GM21423 (cell line): ENCODE results near the gene AFF1.

ENCODE experiments used
- ATAC-seq: cut with Tn5 transposase; IDR thresholded peaks from one replicate; pipeline ENCODE4 v1.9.1; 2021; ENCODE audit warnings: mild to moderate bottlenecking, moderate library complexity; ENCODE audit not compliant: unreplicated experiment

The AFF1 gene

GRCh38 chr4:86947501-86948120 lies 12.8 kb downstream of the AFF1 start:
- no peak for ATAC-seq

DNA sequence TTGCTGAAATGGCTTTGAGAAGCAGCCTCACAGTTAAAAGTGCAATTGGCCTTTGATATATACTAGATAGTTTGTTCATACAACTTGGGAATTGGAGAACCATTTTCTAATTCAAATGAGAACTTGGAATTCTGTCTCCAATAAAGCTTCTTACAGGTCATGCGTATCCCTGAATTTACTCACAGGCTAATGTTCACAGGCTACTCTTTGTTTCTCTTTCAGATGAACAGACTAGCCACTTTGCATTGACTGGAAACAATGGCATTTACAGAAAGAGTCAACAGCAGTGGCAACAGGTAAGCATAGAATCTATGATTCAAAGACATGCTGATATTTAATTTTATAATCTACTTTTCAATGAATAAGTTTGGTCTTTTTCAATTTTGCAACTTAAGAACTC lies 13.5 kb downstream of the AFF1 start:
- ATAC-seq, result no peak

GRCh38 chr4:86950831-86951525 lies 16.2 kb downstream of the AFF1 start:
- no peak for ATAC-seq

DNA sequence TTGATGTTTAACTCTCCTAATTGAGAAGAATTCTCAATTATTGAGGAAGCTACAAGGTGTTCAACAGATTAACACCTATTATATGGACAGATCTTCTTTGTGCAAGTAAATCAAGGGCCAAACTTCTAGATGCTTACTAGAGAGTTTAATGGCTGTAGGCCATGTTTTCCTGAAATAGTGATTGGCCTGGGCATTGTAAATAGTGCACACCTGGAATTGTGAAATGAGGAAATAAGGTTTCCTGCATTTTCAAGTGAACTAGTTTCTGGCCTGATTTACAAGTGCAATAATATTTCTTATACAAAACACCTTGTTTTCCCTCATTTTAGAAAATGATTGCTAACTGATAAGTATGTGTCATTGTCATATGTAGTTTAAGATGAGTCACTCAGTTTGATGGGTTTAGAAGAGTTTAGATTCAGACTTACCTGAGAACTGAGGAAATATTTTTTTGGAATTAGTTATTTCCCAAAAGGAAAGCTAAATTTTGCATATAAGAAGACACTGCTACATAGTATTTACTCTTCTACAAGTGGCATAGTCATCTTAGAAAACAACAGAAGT lies 21.2 kb downstream of the AFF1 start:
- no peak for ATAC-seq

GRCh38 chr4:86957215-86957614 lies 22.4 kb downstream of the AFF1 start:
- peak; percentile 29 for ATAC-seq

DNA sequence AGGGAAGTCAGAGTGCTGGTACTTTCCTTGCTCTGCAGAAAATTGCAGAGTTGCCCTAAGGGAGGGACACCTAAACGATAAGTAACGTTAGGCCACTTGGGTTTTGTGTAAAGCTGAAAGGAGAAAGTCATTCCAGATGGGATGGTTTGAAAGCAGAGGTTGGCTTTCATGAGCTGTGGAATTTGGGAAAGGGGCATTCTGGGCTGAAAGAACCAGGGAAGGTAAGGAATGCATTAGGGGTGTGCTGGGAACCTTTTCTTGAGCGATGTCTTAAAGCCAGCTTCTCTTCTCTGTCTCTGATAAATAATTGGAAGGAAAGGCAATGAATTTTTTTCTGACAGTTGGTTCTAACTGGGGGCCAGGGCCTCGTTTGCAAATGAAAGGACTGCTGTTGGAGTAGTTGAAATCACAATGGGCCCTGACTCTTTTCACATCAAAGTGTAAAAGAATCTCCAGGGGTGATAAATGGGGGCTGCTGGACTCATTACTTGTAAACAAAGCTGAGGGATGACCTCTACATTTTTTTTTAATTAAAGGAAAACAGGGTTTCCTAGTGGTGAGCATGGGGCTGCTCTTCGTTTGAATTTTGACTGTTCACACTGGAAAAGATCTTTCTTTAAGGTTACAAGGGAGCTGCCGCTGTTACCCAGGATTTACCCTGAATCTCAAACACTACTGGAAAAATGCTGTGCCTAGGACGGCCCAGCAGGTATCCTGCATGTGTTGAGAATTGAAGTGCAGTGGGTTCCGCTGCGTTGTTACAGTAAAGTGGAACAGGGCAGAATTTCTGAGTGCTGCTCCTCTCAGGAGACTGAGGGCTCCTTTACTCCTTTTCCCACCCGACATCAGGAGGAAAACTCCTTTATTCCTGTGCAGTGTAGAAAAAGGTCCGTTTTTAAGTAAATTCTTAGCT lies 25.0 kb downstream of the AFF1 start:
- ATAC-seq, result no peak

DNA sequence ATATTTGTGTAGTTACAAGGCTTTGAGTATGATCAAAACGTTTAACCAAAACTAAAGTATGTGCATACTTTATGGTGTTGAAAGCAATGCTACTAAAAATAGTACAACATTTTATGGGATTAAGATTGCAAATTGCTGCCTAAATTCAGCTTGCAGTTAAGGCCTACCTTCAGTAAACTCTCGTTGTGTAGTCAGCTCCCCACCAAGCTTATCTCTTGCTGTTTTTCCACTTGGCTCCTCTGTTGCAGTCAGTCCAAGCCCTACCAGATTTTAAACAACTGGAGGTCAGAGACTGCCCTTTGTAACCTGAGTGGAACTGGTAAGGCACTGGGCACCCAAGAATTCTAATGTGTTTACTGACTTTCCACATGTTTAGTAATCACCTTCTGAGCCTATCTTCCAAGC lies 25.7 kb downstream of the AFF1 start:
- ATAC-seq, result no peak

GRCh38 chr4:86961116-86961515 lies 26.3 kb downstream of the AFF1 start:
- no peak for ATAC-seq

GRCh38 chr4:86961605-86962295 lies 26.9 kb downstream of the AFF1 start:
- ATAC-seq, result peak; percentile 82

GRCh38 chr4:86963697-86964096 lies 28.9 kb downstream of the AFF1 start:
- no peak for ATAC-seq

- peak; percentile 46 for ATAC-seq
Measured at GRCh38 chr4:86965019-86965976, 30.5 kb downstream of the AFF1 start.

- no peak for ATAC-seq
Measured at GRCh38 chr4:86967073-86967472, 32.3 kb downstream of the AFF1 start.

- ATAC-seq, result no peak
Measured at GRCh38 chr4:86967798-86968197, 33.0 kb downstream of the AFF1 start.

- ATAC-seq, result no peak
Measured at GRCh38 chr4:86968547-86968946, 33.7 kb downstream of the AFF1 start.

- no peak for ATAC-seq
Measured at GRCh38 chr4:86970447-86971354, 35.9 kb downstream of the AFF1 start.

GRCh38 chr4:86971355-86971683 lies 36.5 kb downstream of the AFF1 start:
- ATAC-seq, result no peak

DNA sequence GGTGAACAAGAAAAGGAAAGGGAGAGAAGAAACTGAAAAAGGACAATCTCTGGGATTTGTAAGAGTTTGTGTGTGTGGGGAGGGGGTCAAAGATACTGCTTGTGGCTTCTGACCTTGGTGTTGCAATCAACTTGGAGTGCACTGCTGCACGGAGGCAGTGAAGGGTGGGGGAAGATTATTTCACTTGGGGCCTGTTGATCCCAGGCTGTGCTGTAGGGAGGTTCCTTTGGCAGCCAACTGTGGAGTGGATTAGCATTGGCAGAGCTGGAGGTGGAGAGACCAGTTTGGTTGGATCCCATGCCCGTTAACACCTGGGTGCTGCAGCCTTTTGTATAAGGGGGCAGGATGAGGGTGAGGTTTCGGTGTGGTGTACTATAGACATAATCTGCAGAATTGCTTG lies 38.2 kb downstream of the AFF1 start:
- ATAC-seq, result no peak

DNA sequence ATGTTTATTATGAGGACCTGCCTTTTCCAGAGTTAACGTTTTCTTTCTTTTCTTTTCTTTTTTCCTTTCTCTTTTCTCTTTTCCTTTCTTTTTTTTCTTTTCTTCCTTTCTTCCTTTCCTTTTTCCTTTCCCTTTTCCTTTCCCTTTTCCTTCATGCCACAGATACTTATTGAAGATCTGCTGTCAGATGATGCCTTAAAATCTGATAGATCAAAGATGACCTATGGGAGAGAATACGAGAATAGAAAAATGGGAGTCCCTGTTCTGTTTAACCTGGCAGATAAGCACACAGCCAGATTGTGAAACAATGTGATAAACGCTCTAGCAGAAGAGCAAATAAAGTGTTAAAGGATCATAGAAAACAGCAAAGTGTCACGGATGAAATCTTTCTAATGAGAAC lies 38.9 kb downstream of the AFF1 start:
- no peak for ATAC-seq

DNA sequence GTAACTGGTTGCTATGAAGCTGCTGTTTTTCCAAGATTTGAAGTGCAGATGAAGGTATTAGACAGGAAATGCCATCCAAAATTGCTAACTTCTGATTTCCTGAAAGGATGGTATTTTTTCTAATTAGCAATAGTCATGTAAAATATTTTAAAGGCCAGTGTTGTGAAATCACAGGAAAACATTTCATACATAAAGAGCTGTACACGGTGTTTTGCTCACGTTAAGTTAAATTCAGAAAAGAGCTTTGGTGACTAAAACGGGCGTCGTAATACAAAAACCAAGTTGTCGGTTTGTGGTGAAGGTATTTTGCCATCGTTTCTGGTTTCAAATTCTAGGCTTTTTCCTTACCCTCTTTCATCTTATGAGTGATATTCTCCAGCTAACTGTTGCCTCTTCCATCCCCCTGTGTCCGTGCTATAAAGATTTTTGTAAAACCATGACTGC lies 39.8 kb downstream of the AFF1 start:
- no peak for ATAC-seq
